Osteocyte (in vitro differentiated cells): ENCODE measurements around the gene ATP11C. TPM values are rescaled to one million over a fixed set of nuclear protein-coding genes. Genes with fewer than 3 reads are reported as not detected.

Experiments
- DNase-seq: peaks from one replicate; pipeline ENCODE4 v3.0.0; 2021; ENCODE audit warnings: mixed read lengths; ENCODE audit not compliant: unreplicated experiment; ENCODE audit errors: extremely low spot score
- H3K27ac Mint-ChIP-seq: one replicate; pipeline ENCODE4 v1.8.0; 2021; ENCODE audit warnings: mild to moderate bottlenecking, mixed read lengths; ENCODE audit not compliant: unreplicated experiment
- H3K27me3 Mint-ChIP-seq: one replicate; pipeline ENCODE4 v1.8.0; 2021; ENCODE audit warnings: mixed read lengths; ENCODE audit not compliant: unreplicated experiment
- H3K36me3 Mint-ChIP-seq: one replicate; pipeline ENCODE4 v1.8.0; 2021; ENCODE audit warnings: mixed read lengths; ENCODE audit not compliant: unreplicated experiment
- H3K4me1 Mint-ChIP-seq: one replicate; pipeline ENCODE4 v1.8.0; 2021; ENCODE audit warnings: mixed read lengths; ENCODE audit not compliant: unreplicated experiment
- H3K4me3 Mint-ChIP-seq: one replicate; pipeline ENCODE4 v1.8.0; 2021; ENCODE audit warnings: mild to moderate bottlenecking, moderate library complexity, mixed read lengths; ENCODE audit not compliant: unreplicated experiment
- H3K9me3 Mint-ChIP-seq: one replicate; pipeline ENCODE4 v1.8.0; 2021; ENCODE audit warnings: mixed read lengths; ENCODE audit not compliant: unreplicated experiment
- CTCF ChIP-seq: fragments of 200-600 bp; sonication (generic); IDR thresholded peaks from 2 replicates; pipeline ENCODE4 v1.5.0; 2021; ENCODE audit warnings: antibody characterized with exemption, mild to moderate bottlenecking, moderate library complexity
- total RNA-seq: library from RNA; stranded (reverse); gene quantifications from 2 replicates; pipeline ENCODE4 v1.2.1, GENCODE V29; 2021

The ATP11C gene
- total RNA-seq, 1 donor from 2014 or later = 24.1 TPM

GRCh38 chrX:139834879-139835278 lies 98.0 kb downstream of the ATP11C start:
- no peak for TF ChIP-seq CTCF
- no peak for DNase-seq
- H3K27me3 Mint-ChIP-seq = no peaks in the 10 kb centered on the region
- H3K9me3 Mint-ChIP-seq = peaks cover 3% of the 10 kb centered on the region
- peaks cover 33% of the 10 kb centered on the region for H3K4me1 Mint-ChIP-seq
- H3K36me3 Mint-ChIP-seq = no peaks in the 10 kb centered on the region
- H3K27ac Mint-ChIP-seq = no peak overlapping the region
- H3K4me3 Mint-ChIP-seq = no peak overlapping the region

- H3K27ac Mint-ChIP-seq = peak overlapping the region; percentile 68
- H3K4me1 Mint-ChIP-seq = peaks cover 43% of the 10 kb centered on the region
- TF ChIP-seq CTCF = no peak
- no peaks in the 10 kb centered on the region for H3K36me3 Mint-ChIP-seq
- no peak for DNase-seq
- H3K9me3 Mint-ChIP-seq = no peaks in the 10 kb centered on the region
- no peak overlapping the region for H3K4me3 Mint-ChIP-seq
- no peaks in the 10 kb centered on the region for H3K27me3 Mint-ChIP-seq
Observed at GRCh38 chrX:139832718-139833309, 100.0 kb downstream of the ATP11C start.

GRCh38 chrX:139831675-139832456 lies 101.0 kb downstream of the ATP11C start:
- H3K27ac Mint-ChIP-seq = peak overlapping the region; percentile 68
- no peak for DNase-seq
- H3K4me1 Mint-ChIP-seq = peaks cover 50% of the 10 kb centered on the region

GRCh38 chrX:139831017-139831416 lies 101.8 kb downstream of the ATP11C start:
- no peaks in the 10 kb centered on the region for H3K36me3 Mint-ChIP-seq
- H3K27me3 Mint-ChIP-seq = no peaks in the 10 kb centered on the region
- H3K4me3 Mint-ChIP-seq = no peak overlapping the region
- H3K9me3 Mint-ChIP-seq = no peaks in the 10 kb centered on the region
- peaks cover 56% of the 10 kb centered on the region for H3K4me1 Mint-ChIP-seq
- DNase-seq = no peak
- TF ChIP-seq CTCF = no peak
- H3K27ac Mint-ChIP-seq = peak overlapping the region; percentile 68

More at GRCh38 chrX:139831675-139832456, 101.0 kb downstream of the ATP11C start:
- Mint-ChIP-seq H3K4me3 (no peak overlapping the region), H3K36me3 (no peaks in the 10 kb centered on the region), H3K27me3 (no peaks in the 10 kb centered on the region), H3K9me3 (no peaks in the 10 kb centered on the region)
- no peak for TF ChIP-seq CTCF

- no peaks in the 10 kb centered on the region for H3K27me3 Mint-ChIP-seq
- DNase-seq = no peak
- peaks cover 71% of the 10 kb centered on the region for H3K4me1 Mint-ChIP-seq
- no peaks in the 10 kb centered on the region for H3K9me3 Mint-ChIP-seq
- no peaks in the 10 kb centered on the region for H3K36me3 Mint-ChIP-seq
- H3K27ac Mint-ChIP-seq = no peak overlapping the region
- no peak overlapping the region for H3K4me3 Mint-ChIP-seq
- no peak for TF ChIP-seq CTCF
Observed at GRCh38 chrX:139828830-139829229, 104.0 kb downstream of the ATP11C start.
